ENCODE measurements around the gene SCP2.

SCP2 gene

DNA sequence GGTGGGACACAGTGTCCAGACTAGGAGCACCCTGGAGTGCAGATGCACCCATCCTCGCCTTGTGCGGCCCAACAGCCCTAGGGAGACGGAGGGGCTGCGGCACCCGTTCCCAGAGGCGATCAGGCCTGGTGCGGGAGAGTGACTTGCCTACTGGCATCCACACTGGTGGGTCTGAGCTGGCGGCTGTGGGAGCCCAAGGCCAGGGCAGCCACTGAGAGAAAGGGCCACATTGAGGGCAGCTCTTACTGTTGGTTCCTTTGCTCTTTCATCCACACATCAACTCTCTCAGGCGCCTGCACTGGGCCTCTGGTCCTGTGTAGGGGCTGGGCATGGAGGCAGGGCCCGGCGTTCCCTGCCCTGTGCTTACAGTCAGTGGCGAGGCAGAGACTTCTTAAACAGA lies 143.5 kb downstream of the SCP2 start:
- TF ChIP-seq, protein P1, sequence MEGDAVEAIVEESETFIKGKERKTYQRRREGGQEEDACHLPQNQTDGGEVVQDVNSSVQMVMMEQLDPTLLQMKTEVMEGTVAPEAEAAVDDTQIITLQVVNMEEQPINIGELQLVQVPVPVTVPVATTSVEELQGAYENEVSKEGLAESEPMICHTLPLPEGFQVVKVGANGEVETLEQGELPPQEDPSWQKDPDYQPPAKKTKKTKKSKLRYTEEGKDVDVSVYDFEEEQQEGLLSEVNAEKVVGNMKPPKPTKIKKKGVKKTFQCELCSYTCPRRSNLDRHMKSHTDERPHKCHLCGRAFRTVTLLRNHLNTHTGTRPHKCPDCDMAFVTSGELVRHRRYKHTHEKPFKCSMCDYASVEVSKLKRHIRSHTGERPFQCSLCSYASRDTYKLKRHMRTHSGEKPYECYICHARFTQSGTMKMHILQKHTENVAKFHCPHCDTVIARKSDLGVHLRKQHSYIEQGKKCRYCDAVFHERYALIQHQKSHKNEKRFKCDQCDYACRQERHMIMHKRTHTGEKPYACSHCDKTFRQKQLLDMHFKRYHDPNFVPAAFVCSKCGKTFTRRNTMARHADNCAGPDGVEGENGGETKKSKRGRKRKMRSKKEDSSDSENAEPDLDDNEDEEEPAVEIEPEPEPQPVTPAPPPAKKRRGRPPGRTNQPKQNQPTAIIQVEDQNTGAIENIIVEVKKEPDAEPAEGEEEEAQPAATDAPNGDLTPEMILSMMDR (IDR thresholded peaks at IDR 0.05; ENCODE audit: control insufficient read depth, extremely low read depth, insufficient read depth): no peak
- H3K4me3 ChIP-seq (ENCODE audit: low read depth, low read length): no peak overlapping the region
- no peak for DNase-seq (ENCODE audit: low read depth)

DNA sequence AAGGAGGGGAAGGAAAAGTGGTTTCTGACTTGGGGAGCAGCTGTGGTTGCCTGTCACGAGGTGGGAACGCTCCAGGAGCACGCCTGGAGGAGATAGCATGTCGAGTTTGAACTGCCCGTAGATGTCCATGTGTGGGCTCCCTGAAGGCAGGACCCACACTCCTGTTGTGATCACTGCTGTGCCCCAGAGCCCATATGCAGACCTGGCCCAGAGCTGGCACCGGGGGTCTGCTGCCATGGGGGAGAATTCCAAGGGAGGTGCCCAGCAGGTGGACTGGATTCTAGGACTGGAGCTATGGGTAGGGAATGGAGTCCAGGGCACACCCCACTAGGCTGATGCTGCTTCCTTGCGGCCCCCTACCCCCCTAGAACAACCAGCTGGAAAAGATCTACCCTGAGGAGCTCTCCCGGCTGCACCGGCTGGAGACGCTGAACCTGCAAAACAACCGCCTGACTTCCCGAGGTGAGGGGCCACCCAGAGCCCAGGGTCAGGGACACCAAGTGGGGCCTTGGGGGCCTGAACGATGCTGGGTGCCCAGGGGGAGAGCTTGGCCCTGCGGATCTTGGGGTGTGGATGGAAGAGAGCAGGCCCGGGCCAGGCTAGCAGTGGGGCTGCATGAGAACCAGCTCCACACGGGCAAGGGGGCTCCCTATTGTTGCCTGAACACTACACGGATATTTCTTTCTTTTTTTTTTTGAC lies 144.2 kb downstream of the SCP2 start:
- TF ChIP-seq, protein P1 (IDR thresholded peaks at IDR 0.05; ENCODE audit: control insufficient read depth, extremely low read depth, insufficient read depth): no peak
- DNase-seq (ENCODE audit: low read depth): no peak

DNA sequence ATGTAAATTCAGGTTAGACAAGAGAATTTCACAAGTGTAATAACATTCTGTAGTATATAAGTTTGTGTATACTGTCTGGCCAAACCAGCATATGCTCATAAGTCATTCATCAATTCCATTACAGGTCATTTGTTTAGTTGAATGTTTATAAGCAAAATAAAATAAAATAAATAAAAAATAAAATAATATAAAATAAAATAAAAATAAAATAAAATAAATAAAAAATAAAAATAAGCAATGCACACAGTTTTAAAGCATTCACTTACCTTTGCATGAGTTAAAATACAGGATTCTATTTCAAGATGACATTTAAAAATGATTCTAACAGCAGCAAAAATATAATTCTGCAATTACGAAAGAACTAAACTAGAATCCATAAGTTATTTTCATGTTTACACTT lies 144.8 kb downstream of the SCP2 start:
- TF ChIP-seq, protein P1 (IDR thresholded peaks at IDR 0.05; ENCODE audit: control insufficient read depth, extremely low read depth, insufficient read depth): no peak
- no peak overlapping the region for H3K4me3 ChIP-seq (ENCODE audit: low read depth, low read length)
- DNase-seq (ENCODE audit: low read depth): no peak

More for the DNA sequence above, 144.2 kb downstream of the SCP2 start:
- H3K4me3 ChIP-seq (ENCODE audit: low read depth, low read length): no peak overlapping the region

DNA sequence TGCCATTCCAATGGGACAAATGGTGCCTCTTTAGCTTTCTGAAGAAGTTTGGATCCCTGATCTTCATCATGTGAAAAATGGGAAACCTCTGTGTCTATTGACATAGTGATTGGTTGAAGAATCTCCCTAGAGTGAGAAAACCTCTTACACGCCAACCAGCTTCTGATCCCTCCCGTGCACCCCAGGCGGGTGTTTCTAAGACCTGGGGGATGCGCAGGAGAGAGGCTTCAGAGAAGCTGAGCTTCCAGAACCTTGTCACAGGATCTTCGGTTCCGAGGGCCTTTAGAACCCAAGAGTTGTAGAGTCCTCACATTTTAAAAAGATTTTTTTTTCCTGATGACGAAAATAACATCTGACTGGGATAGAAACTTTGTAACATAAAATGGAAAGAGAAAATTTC lies 146.2 kb downstream of the SCP2 start:
- TF ChIP-seq, protein P1 (IDR thresholded peaks at IDR 0.05; ENCODE audit: control insufficient read depth, extremely low read depth, insufficient read depth): no peak
- DNase-seq (ENCODE audit: low read depth): no peak
- H3K4me3 ChIP-seq (ENCODE audit: low read depth, low read length): no peak overlapping the region

DNA sequence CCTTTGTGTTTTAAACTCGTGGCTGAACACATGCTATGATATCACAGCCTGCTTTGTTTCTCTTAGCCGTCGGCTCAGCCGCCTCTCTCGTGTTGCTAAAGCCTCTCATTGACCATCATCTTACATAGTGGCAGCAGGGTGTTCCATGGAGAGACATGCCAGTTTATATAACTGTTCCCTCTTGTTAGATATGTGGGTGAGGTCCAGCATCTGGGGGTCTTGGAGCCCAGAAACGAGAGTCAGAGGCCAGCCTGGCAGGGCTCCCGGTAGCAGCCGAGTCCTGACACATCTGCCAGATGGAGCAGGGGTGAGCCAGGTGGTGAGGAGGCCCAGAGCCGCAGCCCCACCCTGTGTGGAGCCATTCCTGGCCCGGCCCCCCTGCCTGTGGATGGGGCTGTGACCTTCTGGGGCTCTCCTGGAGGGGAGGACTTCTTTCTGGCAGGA lies 146.8 kb downstream of the SCP2 start:
- DNase-seq (ENCODE audit: low read depth): no peak
- H3K4me3 ChIP-seq (ENCODE audit: low read depth, low read length): no peak overlapping the region
- TF ChIP-seq, protein P1 (IDR thresholded peaks at IDR 0.05; ENCODE audit: control insufficient read depth, extremely low read depth, insufficient read depth): no peak

DNA sequence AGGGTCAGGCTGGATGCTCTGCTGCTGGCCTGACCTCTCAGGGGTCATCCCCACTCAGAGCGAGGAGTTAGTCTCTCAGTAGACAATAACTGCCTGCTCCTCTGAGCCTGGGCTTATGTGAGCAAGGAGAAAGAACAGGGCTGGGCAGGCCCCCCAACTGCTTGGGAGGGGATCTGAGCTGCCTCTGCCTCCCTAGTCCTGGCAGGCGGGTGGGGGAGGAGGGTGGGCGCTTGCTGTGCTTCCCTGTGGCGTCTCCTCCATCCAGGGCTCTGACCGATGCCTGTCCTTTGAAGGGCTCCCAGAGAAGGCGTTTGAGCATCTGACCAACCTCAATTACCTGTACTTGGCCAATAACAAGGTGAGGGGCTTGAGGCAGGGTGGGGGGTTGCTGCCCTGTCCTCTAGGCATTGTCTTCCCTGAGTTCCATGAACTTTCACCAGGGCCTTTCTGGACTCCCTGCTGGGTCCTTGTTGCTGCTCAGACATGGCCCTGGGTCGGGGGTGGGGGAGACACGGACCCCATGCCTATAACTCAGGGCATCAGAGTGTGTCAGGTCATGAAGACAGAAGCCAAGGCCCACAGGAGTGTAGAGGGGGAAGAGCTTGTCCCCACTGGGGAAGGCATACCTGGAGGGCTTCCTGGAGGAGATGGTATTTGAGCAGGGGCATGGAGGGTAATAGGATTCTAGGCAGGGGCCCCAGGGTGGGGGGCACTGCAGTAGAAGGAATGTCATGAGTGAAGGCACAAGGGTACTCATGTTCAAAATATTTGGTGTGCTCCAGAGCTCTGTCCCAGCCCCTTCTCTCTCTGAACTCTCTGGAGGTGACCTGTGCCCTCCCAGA lies 147.5 kb downstream of the SCP2 start:
- no peak for DNase-seq (ENCODE audit: low read depth)
- TF ChIP-seq, protein P1 (IDR thresholded peaks at IDR 0.05; ENCODE audit: control insufficient read depth, extremely low read depth, insufficient read depth): no peak
- no peak overlapping the region for H3K4me3 ChIP-seq (ENCODE audit: low read depth, low read length)

All from LNCaP clone FGC (cell line).